ENCODE results near the gene FBXW11. TPM values are rescaled to one million over a fixed set of nuclear protein-coding genes. Genes with fewer than 3 reads are reported as not detected.

Gene FBXW11
- total and polyA plus RNA-seq, 2 of the 13 experiments (the other 11 are each of a cell fraction or from before 2014, with no cell fraction given), result 31.7 to 53.6 TPM

DNA sequence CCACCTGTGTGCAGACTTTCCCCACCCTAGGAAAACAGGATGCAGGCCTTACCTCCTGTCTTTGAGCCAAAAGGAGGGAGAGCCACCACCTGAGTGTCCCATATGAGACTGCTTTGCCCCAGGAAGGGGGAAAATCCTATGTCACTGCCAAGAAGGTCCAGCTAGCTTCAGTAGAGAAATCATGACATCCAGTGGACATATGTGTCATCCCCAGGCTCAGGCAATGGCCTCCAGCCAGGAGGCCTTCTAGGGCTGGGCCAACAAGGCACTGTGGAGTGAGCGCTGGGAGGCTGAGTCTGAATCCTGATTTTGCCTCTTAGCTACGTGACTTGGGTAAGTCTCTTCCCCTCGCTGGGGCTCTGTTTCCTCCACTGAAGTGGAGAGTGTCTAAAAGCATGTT is 160.6 kb downstream of the FBXW11 start:
- TF ChIP-seq, protein P1, sequence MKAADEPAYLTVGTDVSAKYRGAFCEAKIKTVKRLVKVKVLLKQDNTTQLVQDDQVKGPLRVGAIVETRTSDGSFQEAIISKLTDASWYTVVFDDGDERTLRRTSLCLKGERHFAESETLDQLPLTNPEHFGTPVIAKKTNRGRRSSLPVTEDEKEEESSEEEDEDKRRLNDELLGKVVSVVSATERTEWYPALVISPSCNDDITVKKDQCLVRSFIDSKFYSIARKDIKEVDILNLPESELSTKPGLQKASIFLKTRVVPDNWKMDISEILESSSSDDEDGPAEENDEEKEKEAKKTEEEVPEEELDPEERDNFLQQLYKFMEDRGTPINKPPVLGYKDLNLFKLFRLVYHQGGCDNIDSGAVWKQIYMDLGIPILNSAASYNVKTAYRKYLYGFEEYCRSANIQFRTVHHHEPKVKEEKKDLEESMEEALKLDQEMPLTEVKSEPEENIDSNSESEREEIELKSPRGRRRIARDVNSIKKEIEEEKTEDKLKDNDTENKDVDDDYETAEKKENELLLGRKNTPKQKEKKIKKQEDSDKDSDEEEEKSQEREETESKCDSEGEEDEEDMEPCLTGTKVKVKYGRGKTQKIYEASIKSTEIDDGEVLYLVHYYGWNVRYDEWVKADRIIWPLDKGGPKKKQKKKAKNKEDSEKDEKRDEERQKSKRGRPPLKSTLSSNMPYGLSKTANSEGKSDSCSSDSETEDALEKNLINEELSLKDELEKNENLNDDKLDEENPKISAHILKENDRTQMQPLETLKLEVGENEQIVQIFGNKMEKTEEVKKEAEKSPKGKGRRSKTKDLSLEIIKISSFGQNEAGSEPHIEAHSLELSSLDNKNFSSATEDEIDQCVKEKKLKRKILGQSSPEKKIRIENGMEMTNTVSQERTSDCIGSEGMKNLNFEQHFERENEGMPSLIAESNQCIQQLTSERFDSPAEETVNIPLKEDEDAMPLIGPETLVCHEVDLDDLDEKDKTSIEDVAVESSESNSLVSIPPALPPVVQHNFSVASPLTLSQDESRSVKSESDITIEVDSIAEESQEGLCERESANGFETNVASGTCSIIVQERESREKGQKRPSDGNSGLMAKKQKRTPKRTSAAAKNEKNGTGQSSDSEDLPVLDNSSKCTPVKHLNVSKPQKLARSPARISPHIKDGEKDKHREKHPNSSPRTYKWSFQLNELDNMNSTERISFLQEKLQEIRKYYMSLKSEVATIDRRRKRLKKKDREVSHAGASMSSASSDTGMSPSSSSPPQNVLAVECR (CRISPR knock-in tag; IDR thresholded peaks at IDR 0.05; ENCODE audit: borderline replicate concordance), result no peak
- TF ChIP-seq, protein P2, sequence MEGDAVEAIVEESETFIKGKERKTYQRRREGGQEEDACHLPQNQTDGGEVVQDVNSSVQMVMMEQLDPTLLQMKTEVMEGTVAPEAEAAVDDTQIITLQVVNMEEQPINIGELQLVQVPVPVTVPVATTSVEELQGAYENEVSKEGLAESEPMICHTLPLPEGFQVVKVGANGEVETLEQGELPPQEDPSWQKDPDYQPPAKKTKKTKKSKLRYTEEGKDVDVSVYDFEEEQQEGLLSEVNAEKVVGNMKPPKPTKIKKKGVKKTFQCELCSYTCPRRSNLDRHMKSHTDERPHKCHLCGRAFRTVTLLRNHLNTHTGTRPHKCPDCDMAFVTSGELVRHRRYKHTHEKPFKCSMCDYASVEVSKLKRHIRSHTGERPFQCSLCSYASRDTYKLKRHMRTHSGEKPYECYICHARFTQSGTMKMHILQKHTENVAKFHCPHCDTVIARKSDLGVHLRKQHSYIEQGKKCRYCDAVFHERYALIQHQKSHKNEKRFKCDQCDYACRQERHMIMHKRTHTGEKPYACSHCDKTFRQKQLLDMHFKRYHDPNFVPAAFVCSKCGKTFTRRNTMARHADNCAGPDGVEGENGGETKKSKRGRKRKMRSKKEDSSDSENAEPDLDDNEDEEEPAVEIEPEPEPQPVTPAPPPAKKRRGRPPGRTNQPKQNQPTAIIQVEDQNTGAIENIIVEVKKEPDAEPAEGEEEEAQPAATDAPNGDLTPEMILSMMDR (CRISPR knock-in tag; IDR thresholded peaks at IDR 0.05), result peak; percentile 39; the same call in 1 of the 2 replicates
- TF ChIP-seq, protein P3, sequence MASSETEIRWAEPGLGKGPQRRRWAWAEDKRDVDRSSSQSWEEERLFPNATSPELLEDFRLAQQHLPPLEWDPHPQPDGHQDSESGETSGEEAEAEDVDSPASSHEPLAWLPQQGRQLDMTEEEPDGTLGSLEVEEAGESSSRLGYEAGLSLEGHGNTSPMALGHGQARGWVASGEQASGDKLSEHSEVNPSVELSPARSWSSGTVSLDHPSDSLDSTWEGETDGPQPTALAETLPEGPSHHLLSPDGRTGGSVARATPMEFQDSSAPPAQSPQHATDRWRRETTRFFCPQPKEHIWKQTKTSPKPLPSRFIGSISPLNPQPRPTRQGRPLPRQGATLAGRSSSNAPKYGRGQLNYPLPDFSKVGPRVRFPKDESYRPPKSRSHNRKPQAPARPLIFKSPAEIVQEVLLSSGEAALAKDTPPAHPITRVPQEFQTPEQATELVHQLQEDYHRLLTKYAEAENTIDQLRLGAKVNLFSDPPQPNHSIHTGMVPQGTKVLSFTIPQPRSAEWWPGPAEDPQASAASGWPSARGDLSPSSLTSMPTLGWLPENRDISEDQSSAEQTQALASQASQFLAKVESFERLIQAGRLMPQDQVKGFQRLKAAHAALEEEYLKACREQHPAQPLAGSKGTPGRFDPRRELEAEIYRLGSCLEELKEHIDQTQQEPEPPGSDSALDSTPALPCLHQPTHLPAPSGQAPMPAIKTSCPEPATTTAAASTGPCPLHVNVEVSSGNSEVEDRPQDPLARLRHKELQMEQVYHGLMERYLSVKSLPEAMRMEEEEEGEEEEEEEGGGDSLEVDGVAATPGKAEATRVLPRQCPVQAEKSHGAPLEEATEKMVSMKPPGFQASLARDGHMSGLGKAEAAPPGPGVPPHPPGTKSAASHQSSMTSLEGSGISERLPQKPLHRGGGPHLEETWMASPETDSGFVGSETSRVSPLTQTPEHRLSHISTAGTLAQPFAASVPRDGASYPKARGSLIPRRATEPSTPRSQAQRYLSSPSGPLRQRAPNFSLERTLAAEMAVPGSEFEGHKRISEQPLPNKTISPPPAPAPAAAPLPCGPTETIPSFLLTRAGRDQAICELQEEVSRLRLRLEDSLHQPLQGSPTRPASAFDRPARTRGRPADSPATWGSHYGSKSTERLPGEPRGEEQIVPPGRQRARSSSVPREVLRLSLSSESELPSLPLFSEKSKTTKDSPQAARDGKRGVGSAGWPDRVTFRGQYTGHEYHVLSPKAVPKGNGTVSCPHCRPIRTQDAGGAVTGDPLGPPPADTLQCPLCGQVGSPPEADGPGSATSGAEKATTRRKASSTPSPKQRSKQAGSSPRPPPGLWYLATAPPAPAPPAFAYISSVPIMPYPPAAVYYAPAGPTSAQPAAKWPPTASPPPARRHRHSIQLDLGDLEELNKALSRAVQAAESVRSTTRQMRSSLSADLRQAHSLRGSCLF (CRISPR knock-in tag; IDR thresholded peaks at IDR 0.05; ENCODE audit: borderline replicate concordance), result no peak
- peak; percentile 53 for TF ChIP-seq STAG1 (CRISPR knock-in tag; IDR thresholded peaks at IDR 0.05)
- intact Hi-C loops (cut with micrococcal nuclease; ENCODE audit: unreplicated experiment) (no loop called here), in situ Hi-C loops (cut with HindIII; ENCODE audit: extremely low pct_ligation_motif_present, low pct_unique_long_range_greater_than_20kb) (no loop called here)
- H3K27me3 ChIP-seq (ENCODE audit: control insufficient read depth in 1 of 2, insufficient read depth in 2 of 2, low read length in 2 of 2), result no peaks in the 10 kb centered on the region
- ChIA-PET POLR2A (no interaction called here), CTCF (ENCODE audit: low intra/inter-chr PET ratio, low total read pairs) (no interaction called here)
- no peaks in the 10 kb centered on the region for H4K20me1 ChIP-seq (ENCODE audit: insufficient read depth, low read length)
- WGBS (ENCODE audit: low lambda C conversion rate), result 96% methylated on average over 3 of the region's 3 CpGs
- H3K9me3 ChIP-seq (ENCODE audit: low read length), result no peaks in the 10 kb centered on the region
- no peaks in the 10 kb centered on the region for H3K36me3 ChIP-seq (replicated peaks in 1 of 2; ENCODE audit: control insufficient read depth in 1 of 2, insufficient read depth in 2 of 2, low read length in 2 of 2)
- FAIRE-seq (no peak), DNase-seq (ENCODE audit: low spot score) (no peak), ATAC-seq (no peak; the same call in none of the 3 replicates)
- H3K4me1 ChIP-seq (ENCODE audit: insufficient read depth, low read length), result no peaks in the 10 kb centered on the region
- no TSS peak for BruUV-seq (replicated peaks)
- H3K79me2 ChIP-seq (ENCODE audit: insufficient read depth, low read length), result no peaks in the 10 kb centered on the region
- no peak overlapping the region for H3K9ac ChIP-seq (ENCODE audit: insufficient read depth, low read depth, low read length)
- H3K4me2 ChIP-seq (ENCODE audit: low read depth, low read length), result no peak overlapping the region
- no peak overlapping the region for H2AFZ ChIP-seq (ENCODE audit: low read length)
- H3K4me3 ChIP-seq (replicated peaks in 1 of 3; ENCODE audit: insufficient read depth in 1 of 3, low read depth in 2 of 3, low read length in 3 of 3), result no peak overlapping the region
- H3K27ac ChIP-seq (ENCODE audit: extremely low read length, insufficient read depth, low read length), result no peak overlapping the region

All from HepG2 (cell line).